ENCODE data around the gene FBXO22.

The FBXO22 gene

DNA sequence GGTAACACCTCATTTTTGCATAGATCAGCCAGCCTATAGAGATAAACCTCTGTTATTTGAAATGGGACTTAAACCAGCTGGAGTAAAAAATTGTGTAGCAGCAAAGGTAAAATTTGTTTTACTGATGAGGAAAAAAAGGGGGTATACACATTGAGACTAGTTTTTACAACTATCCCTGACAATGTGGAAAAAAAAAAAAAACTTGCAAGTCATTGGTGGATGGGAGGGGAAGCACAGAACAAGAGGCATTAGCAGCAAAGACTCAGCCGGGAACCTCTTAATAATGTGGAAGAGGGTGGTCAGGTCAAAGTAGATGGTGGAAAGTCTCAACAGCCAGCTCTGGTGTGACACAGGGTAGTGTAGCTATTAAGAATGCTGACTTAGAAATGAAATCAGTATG is 14.5 kb downstream of the FBXO22 start:
- DNase-seq (ENCODE audit: low read depth in 2 of 2, low spot score in 1 of 2) = no peak

DNA sequence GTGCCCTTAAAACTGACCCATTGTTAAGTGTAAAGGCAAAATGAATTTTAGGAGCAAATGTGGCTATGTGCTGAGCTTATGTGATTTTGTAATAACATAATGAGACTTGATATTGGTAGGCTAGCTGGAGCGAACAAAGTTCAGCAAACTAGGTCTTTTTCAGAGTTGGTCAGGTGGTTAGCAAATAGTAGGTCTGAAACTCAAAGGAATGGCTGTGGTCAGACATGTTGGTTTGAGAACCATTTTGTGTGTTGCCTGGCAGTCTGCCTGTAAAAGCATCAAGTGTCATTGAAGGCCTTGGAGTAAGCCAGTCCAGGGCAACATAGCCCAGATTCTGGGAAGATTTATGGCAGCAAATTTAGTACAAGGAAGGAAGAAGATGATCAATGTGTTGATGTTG is 16.4 kb downstream of the FBXO22 start:
- no peak for DNase-seq (ENCODE audit: low read depth in 2 of 2, low spot score in 1 of 2)

DNA sequence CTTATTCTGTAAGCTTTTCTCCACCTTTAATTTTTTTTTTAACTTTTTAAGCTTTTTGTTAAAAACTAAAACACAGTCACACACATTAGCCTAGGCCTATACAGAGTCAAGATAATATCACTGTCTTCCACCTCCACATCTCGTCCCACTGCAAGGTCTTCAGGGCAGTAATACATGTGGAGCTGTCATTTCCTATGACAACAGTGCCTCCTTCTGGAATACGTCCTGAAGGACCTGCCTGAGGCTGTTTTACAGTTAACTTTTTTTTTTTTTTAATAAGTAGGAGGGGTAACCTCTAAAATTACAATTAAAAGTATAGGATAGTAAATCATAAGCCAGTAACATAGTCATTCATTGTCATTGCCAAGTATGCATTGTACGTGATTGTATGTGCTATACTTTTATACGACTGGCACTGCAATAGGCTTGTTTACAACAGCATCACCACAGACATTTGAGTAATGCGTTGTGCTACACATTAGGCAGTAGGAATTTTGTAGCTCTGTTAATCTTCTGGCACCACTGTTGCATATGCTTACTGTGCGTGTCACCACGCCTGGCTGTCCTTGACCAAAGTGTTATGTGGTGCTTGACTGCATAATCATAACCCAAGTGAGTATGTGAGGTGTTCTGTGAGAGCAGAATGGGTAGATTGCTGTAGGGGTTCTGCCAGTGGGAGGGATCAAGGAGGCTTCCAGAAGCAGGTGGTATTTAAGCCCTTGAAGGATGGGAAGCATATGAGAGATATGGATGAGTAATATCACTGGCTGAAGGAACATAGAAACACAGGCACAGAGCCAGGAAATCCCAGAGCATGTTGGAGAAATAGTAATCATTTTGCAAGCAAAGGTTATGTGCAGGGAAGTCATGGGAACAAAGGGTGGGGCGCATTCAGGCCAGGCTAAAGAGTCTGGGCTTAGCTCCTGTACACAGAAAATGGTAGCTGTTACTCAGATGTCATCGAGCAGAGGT is 18.3 kb downstream of the FBXO22 start:
- no peak for DNase-seq (ENCODE audit: low read depth in 2 of 2, low spot score in 1 of 2)

DNA sequence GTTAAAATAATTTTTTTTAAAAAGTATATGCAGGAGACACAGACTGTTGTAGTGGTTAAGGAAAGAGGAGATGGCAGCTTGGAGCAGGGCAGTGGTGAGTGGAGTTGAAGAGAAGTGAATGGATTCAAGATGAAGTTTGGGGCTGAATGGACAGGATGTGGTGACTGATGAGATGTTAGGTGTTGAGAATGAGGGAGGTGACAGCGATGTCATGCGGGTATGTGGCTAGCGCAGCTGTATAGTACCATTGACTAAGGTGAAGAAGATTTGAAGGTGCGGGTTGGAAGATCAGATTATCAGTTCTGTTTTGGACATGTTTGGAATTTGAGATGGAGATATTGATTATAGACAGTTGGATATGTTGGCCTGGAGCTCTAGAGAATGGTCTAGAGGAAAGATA is 20.1 kb downstream of the FBXO22 start:
- DNase-seq (ENCODE audit: low read depth in 2 of 2, low spot score in 1 of 2) = no peak

DNA sequence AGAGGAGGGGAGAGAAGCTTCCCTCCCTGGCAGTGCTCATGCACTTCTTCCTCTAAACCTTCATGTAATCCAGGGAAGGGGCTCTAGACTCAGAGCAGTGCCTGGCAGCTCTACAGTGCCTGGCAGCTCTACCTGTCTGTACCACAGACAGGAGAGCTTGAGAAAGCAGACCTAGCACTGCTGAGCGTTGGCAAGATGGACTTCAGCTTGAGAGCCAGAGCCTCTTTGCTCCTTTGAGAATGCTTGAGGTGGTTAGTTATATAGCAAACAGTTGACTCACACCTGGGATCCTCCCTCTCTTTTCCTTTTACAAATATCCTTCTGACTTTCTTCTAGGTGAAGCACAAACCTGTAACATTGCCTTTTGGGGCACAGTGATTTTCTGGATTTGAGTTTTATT is 20.9 kb downstream of the FBXO22 start:
- no peak for DNase-seq (ENCODE audit: low read depth in 2 of 2, low spot score in 1 of 2)

DNA sequence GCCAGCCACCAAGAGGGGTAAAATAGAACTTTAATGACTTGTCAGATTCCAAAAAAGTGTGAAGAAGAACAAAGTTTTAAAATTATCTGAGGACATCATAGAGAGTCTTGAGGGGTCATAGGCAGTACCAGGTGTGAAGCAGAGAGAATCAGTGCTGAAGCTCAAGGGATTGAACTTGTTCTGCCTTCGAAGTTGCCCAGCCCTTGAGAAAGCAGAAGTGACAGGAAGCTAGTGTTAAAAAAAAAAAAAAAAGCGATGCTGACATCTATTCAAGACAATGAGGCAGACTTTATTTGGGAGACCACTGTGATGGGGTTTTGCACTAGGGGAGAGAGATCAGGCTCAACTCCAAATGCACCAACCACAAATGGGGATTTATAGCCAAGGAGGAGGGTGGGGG is 21.8 kb downstream of the FBXO22 start:
- no peak for DNase-seq (ENCODE audit: low read depth in 2 of 2, low spot score in 1 of 2)

DNA sequence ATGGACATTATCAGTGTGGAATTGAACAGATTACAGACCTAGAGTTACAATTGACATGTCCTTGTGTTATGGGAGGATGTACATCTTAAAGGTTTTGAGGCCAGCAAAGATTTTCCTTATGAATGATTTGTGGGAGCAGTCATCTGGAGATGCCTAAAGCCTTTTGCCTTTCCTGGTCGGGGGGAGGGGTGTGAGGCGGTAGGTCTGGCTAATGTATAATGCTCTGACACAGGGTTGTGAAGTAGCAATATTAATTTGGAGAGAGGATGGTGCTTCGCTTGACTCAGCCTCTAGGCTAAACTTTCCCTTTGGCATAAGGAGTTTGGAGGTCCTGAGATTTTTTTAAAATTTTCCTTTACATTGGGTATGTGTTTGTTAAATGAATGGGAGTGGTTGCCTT is 23.3 kb downstream of the FBXO22 start:
- no peak for DNase-seq (ENCODE audit: low read depth in 2 of 2, low spot score in 1 of 2)

DNA sequence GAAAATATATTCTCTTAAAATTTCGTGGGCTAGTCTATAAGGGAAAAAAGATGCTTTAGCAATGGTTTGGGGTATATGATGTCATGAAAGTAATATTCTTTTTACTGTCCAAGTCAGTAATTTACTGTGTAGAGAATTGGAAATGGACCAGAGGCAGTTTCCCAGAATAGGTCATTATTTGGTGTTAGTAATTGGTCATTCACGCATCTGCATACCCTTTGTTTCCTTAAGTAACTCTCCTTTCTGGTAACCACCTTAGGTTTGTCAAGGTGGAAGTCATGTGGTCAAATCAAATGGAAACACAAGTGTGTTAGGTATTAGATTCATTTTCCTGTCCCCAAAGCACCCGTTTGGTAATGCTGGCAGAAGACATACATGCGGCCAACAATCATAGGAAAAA is 23.9 kb downstream of the FBXO22 start:
- no peak for DNase-seq (ENCODE audit: low read depth in 2 of 2, low spot score in 1 of 2)

DNA sequence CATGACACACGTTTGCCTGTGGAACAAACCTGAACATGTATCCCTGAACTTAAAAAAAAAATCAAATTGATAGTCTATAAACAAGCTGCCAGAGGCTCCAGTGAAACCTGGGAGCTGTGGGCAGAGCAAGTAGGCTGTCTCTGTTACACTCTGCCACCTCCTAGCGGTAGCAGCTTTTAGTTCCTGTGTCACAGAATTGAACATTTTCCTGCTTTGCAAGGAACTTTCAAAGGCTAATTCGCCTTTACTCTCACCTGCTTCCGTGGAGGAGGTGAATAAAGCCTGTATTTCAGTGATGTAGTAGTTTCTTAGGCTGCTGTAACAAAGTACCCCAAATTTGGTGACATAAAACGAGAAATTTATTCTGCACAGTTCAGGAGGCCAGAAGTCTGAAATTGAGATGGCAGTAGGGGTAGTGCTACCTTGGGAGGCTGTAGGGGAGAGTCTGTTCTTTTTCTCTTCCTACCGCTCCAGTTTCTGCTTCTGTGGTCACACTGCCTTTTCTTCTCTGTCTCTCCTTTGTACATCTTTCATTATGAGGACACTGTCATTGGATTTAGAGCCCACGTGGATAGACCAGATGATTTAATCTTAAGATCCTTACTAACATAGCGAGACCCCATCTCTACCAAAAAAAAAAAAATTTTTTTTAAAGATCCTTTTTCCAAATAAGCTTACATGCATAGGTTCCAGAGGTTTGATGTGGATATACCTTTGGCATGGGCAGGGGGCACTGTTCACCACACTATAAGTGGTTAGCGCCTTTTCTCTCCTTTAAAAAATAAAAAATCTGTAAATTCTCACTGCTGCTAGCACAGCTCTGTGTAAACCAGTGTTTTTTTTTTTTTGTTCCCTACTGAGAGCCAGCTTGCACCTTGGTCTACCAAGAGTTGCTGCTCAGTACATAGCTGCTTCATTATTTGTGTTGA is 25.3 kb downstream of the FBXO22 start:
- no peak for DNase-seq (ENCODE audit: low read depth in 2 of 2, low spot score in 1 of 2)

DNA sequence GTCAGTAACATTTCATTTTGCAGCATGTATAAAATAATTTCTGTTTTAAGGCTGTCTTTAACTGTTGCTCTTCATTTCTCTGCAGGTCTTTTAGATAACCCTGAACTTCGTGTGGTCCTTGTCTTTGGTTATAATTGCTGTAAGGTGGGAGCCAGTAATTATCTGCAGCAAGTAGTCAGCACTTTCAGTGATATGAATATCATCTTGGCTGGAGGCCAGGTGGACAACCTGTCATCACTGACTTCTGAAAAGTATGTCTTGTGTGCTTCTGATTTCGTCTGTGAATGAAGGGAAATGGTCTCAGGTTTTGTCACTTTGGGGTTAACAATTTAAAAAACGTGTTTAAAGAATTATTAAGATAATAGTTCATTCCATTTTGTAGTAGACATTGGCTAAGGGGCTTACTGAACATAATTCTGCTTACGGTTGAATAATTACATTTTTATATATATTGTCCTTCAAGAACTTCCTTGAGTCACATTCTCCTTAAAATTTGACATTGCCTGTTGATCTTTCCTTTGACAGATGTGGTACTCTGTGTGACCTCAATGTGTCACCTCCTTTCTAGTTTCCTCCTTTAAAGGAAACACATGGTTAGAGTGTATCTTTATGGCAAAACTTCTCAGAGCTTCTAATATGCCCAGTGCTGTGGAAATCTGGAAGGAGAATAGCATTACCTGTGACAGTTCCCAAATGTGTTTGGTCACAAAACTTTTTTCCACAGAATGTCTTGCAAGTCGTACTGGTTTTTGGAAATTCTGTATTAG is 26.3 kb downstream of the FBXO22 start:
- no peak for DNase-seq (ENCODE audit: low read depth in 2 of 2, low spot score in 1 of 2)

DNA sequence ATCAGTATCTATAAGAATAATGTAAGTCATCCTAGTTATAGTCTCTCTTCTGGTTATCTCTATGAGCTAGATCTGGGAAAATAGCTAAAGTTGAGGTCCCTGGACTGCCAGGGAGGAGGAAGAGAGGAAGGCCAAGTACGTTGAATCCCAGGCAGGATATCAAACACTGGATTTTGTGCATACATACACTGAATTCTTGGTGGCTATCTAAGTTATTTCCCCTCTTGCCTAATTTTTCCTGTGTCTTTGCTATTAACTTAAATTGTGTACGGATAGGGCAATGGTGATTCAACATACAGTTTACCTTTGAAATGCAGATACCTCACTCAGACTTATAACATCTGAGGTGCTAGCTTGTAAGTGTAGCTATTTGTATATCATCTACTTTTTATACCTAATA is 27.2 kb downstream of the FBXO22 start:
- DNase-seq (ENCODE audit: low read depth in 2 of 2, low spot score in 1 of 2) = no peak

DNA sequence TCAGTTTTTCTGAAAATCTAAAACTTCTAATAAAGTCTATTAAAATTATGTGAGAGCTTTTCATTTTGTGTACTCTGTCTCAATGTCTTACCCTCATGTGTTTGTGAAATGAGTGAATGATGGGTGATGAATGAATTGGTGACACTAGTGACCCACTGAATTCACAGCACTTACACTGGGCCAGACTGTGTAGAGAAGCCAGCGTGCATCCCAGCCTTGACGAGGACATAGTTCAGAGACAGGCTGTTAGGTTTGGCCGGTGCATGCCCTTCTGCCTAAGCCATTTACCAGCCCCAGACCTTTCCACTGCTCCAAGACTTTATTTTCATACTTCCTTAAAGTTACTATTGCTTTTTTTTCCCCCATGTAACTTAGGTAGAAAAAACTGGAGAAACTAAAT is 38.8 kb downstream of the FBXO22 start:
- no peak for DNase-seq (ENCODE audit: low read depth in 2 of 2, low spot score in 1 of 2)

DNA sequence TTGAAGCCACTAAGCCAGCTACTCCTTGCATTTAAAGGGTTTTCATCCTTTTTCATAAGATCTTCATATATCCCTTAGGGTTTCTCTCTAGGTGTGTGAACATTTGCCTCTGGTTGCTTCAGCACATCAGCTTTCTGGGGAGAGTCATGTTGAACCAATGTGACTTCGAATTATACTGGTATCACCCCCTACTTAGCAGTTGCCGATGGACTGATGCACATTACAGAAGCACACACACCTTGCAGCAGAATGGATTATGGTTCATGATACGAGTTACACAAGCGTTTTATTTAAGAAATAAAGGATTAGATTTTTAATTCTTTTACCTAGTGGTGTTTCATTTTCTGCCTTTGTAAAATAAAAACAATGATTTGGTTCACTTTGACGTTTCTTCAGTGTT is 39.6 kb downstream of the FBXO22 start:
- DNase-seq (ENCODE audit: low read depth in 2 of 2, low spot score in 1 of 2) = no peak

DNA sequence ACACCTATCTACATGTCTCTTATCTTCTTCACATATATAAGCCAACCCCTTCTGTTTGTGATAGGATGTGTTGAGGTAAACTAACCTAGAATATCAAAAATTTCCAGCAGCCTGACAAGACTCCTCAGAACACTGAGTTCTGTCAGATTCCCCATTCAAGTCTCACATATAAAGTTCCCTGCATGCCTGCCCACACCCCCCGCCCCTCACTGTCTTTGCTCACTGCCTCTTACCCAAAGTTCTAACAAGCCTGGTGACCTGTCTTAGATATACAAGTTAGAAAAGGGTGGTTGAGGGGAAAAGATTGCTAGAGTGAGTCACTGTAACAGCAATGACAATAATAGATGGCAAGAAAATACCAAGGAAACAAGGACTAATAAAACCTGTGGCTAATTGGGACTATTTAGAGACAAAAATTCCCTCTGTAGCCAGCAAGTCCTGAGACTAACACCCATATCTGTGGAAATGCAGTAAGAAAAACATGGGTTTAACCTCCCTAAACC is 40.1 kb downstream of the FBXO22 start:
- DNase-seq (ENCODE audit: low read depth in 2 of 2, low spot score in 1 of 2) = no peak

DNA sequence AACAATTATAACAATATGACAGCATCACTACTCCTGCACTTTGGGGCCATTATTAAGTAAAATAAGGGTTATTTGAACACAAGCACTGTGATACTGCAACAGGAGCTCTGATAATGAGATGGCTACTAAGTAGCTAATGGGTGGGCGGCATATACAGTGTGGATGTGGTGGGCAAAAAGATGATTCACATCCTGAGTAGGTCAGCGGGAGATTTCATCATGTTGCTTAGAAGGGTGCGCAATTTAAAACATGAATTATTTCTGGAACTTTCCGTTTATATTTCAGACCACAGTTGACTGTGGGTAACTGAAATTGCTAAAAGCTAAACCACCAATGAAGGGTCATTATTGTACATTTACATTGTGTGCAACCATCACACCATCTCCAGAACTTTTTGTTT is 42.3 kb downstream of the FBXO22 start:
- DNase-seq (ENCODE audit: low read depth in 2 of 2, low spot score in 1 of 2) = no peak

DNA sequence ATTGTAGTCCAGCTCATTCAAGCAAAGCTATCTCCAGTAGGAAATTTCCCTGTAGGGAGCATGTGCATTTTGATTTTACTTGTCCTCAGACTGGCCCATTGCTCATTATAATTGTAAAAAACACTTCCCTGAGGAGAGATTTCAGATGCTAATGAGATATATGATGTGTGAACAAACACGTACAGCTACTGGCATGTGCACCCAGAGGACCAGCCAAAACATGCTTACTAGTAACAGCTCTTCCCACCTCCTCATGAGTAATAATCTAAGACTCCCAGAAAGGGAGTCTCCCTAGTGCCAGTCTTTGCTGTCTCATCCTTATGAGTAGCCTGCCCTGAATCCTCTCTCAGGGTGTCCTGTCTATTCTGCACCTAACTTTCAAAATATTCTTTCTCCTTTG is 43.4 kb downstream of the FBXO22 start:
- no peak for DNase-seq (ENCODE audit: low read depth in 2 of 2, low spot score in 1 of 2)

DNA sequence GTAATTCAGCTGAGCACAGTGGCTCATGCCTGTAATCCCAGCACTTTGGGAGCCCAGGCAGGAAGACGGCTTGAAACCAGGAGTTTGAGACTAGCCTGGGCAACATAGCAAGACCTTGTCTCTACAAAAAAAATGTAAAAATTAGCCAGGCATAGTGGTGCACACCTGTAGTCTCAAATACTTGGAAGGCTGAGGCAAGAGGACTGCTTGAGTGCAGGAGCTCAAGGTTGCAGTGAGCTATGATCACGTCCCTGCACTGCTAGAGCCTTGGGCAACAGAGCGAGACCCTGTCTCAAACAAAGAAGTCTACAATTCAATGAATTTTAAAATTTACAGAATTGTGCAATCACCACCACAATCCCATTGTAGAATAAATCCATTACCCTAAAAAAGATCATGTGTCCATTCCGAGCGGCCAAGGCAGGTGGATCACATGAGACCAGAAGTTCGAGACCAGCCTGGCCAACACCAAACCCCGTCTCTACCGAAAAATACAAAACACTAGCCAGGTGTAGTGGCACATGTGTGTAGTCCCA is 45.2 kb downstream of the FBXO22 start:
- no peak for DNase-seq (ENCODE audit: low read depth in 2 of 2, low spot score in 1 of 2)

DNA sequence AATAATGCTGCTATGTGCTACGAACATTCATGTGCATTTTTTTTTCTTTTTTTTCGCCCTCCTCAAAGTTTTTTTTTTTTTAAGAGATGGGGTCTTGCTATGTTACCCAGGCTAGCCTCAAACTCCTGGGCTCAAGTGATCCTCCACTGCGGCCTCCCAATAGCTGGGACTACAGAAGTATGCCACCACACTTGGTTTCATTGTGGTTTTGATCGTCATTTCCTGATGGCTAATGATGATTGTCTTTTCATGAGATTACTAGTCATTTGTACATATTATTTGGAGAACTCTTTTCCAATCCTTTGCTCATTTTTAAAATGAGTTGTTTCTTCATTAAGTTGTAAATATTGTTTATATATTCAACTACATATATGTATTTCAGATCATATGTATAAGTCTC is 48.8 kb downstream of the FBXO22 start:
- DNase-seq (ENCODE audit: low read depth in 2 of 2, low spot score in 1 of 2) = no peak

DNA sequence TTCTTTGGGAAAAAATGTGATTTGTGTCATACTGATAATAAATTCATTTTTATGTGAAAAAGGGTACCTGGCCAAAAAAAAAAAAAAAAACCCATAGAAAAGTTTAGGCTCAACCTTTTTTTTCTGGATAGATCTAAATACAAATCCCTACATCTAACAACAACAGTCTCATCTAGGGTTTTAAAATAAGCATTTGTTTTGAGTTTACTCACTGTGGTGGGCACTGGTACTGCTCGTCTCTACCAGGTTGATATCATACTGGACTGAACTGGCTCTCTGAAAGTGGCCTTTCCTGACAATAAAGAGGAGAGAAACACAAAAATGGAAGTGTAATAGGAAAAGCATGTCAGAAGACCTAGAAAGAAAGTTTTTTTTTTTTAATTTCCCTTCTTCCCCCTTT is 52.0 kb downstream of the FBXO22 start:
- DNase-seq (ENCODE audit: low read depth in 2 of 2, low spot score in 1 of 2) = no peak

DNA sequence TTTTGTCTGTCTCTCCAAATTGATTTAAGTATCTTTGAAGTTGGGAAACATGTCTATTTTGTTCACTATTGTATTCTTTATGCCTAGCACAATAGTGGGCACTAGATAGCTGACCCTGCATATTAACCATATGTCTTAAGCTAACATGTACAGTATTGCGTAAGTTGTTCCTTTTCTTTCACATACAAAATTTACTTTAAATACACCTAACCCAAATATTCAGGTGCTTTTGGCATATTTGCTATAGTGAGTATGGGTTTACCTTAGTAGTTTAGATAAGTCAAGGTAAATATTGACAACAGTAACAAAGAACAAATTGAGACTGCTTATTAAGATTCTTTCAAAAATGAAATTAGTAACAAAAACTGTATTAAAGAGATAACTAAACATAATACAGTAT is 57.7 kb downstream of the FBXO22 start:
- DNase-seq (ENCODE audit: low read depth in 2 of 2, low spot score in 1 of 2) = no peak

DNA sequence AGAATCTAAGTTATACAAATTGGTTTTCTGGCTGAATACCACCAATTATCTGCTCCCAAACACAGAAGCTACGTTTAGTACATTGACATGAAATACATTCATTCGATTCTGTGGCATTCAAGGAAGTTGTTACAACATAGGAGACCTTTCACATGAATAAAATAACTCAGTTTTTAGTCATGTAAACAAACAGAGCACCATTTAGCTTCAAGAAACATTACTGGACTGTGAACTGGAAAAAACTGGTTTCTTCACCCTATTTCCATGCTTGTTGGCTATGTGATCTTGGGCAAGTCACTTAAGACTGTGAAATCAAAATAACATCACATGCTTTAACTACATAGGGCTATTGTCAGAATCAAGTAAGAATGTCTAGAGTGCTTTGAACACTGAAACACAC is 62.4 kb downstream of the FBXO22 start:
- no peak for DNase-seq (ENCODE audit: low read depth in 2 of 2, low spot score in 1 of 2)
